Measurements from ENCODE around the gene SYNGR1.
A peak's percentile ranks its signal among the peaks of the same experiment; 100 is the strongest.

SYNGR1 gene, protein sequence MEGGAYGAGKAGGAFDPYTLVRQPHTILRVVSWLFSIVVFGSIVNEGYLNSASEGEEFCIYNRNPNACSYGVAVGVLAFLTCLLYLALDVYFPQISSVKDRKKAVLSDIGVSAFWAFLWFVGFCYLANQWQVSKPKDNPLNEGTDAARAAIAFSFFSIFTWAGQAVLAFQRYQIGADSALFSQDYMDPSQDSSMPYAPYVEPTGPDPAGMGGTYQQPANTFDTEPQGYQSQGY

DNA sequence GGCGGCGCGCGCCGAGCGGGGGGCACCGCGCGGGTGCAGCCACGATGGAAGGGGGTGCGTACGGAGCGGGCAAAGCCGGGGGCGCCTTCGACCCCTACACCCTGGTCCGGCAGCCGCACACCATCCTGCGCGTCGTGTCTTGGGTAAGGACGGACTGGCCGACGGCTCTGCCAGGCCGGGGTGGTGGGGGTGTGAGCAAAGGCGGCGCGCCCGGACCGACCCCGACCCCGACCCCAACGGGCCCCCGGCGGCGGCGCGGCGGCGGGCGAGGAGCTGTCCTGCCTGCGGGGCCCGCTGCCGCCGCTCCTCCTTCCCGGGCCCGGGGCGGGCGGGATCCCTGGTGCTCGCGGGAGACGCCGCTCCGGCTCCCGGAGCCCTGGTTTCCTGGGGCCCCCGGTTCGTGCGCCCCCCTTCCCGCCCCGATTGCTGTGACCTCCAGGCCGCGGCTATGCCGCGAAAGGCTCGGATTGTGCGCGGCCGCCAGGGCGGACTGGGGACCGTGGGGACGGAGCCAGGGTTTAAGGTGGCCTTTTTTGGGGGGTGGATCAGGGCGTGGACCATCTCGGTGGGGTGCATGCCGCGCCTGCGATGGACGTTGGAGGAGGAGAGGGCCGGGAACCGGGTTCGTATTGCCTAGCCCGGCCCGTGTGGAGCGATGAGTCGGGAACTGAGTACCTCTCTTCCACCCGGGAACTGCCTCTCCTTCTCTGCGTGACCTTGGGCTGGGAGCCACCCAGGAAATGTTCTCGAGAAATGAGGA is at the start of gene SYNGR1:
SYNGR1 (plus strand) TSS at position 25 of the 760 bp plus-strand sequence; CDS start at position 45, 20 bp downstream.
- no peaks in the 10 kb centered on the region for H3K9me3 ChIP-seq (ENCODE audit: control insufficient read depth in 2 of 2, low read length in 2 of 2)
- H3K9ac ChIP-seq (ENCODE audit: low read length in 2 of 2): peak within 1 kb of the TSS; percentile 74
- H3K27me3 ChIP-seq (ENCODE audit: control insufficient read depth in 1 of 2, insufficient read depth in 2 of 2, low read length in 2 of 2): no peaks in the 10 kb centered on the region
- H3K4me1 ChIP-seq (ENCODE audit: control insufficient read depth, insufficient read depth, low read length): peaks cover 21% of the 10 kb centered on the region
- peak within 1 kb of the TSS; percentile 18 for H3K27ac ChIP-seq (ENCODE audit: low read length)
- no peaks in the 10 kb centered on the region for H3K36me3 ChIP-seq (ENCODE audit: control insufficient read depth in 2 of 2, insufficient read depth in 2 of 2, low read length in 2 of 2)
- peak within 1 kb of the TSS; percentile 78 to 82 for H3K4me3 ChIP-seq (ENCODE audit: low read length in 2 of 2)

DNA sequence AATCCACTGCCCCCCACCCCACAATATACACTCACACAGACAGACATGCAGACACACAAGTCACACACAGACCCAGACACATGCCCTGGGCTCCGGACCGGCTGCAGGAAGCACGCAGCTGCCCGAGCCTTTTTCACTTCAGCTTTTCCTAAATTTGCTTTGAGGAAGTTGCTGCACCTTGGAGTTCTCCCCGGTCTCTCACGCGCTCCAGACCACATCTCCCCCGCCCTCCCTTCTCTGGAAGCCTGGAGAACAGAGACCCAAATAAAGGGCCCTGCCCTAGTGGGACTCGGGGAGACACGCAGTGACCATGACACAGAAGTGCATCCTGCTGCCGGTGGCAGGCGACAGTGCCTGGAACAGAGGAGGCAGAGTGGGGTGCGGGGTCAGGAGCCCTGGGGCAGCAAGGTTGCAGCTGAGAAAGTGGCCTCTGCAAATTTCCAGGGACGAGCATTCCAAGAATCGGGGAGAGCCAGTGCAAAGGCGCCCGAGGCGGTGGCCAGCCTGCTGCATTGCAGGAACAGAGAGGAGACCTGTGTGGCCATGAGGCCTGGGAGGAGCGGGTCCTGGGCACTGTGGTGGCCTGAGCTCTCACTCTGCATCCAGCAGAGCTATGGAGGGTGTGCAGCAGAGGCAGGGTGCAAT is 49.5 kb upstream of the SYNGR1 start:
- no peaks in the 10 kb centered on the region for H3K36me3 ChIP-seq (ENCODE audit: control insufficient read depth in 2 of 2, insufficient read depth in 2 of 2, low read length in 2 of 2)
- H3K9ac ChIP-seq (ENCODE audit: low read length in 2 of 2): no peak overlapping the region
- no peaks in the 10 kb centered on the region for H3K27me3 ChIP-seq (ENCODE audit: control insufficient read depth in 1 of 2, insufficient read depth in 2 of 2, low read length in 2 of 2)
- H3K4me1 ChIP-seq (ENCODE audit: control insufficient read depth, insufficient read depth, low read length): peaks cover 16% of the 10 kb centered on the region
- H3K27ac ChIP-seq (ENCODE audit: low read length): no peak overlapping the region
- no peak overlapping the region for H3K4me3 ChIP-seq (ENCODE audit: low read length in 2 of 2)
- H3K9me3 ChIP-seq (ENCODE audit: control insufficient read depth in 2 of 2, low read length in 2 of 2): no peaks in the 10 kb centered on the region

DNA sequence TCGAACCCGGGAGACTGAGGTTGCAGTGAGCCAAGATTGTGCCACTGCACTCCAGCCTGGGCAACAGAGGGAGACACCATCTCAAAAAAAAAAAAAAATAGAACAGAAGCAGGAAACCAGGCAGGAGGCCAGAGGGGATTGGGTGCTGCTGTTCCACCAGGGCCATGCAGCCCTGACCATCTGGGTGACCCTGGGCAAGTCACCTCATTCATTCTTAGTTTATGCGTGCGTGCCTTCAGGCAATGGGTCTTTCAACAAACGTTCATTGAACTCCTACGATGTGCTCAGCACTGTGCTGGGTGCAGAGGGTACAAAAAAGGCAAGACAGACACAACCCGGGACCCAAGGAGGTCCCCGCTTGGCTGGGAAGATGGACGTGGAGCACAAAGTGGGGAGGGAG is 48.7 kb upstream of the SYNGR1 start:
- no peaks in the 10 kb centered on the region for H3K36me3 ChIP-seq (ENCODE audit: control insufficient read depth in 2 of 2, insufficient read depth in 2 of 2, low read length in 2 of 2)
- peaks cover 16% of the 10 kb centered on the region for H3K4me1 ChIP-seq (ENCODE audit: control insufficient read depth, insufficient read depth, low read length)
- H3K9me3 ChIP-seq (ENCODE audit: control insufficient read depth in 2 of 2, low read length in 2 of 2): no peaks in the 10 kb centered on the region
- H3K4me3 ChIP-seq (ENCODE audit: low read length in 2 of 2): no peak overlapping the region
- H3K9ac ChIP-seq (ENCODE audit: low read length in 2 of 2): no peak overlapping the region
- H3K27me3 ChIP-seq (ENCODE audit: control insufficient read depth in 1 of 2, insufficient read depth in 2 of 2, low read length in 2 of 2): no peaks in the 10 kb centered on the region
- no peak overlapping the region for H3K27ac ChIP-seq (ENCODE audit: low read length)

DNA sequence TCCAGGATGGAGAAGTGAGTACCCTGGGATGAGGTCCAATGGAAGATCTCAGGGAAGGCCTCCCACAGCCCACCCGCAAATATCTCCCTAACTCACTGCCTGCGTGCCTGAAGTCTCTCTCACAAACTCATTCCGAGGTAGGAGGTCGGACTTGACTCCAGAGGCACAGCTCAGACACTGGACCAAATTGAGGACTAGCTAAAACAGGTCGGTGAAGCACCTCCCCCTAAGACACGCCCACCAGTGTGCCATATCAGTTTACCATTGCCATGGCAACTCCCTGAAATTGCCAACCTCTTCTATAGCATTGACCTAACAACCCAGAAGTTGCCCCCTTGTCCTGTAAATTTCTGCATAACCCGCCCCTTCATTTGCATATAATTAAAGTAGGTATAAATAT is 47.9 kb upstream of the SYNGR1 start:
- Histone ChIP-seq H3K27ac (ENCODE audit: low read length) (no peak overlapping the region), H3K27me3 (ENCODE audit: control insufficient read depth in 1 of 2, insufficient read depth in 2 of 2, low read length in 2 of 2) (no peaks in the 10 kb centered on the region), H3K9ac (ENCODE audit: low read length in 2 of 2) (no peak overlapping the region), H3K9me3 (ENCODE audit: control insufficient read depth in 2 of 2, low read length in 2 of 2) (no peaks in the 10 kb centered on the region), H3K36me3 (ENCODE audit: control insufficient read depth in 2 of 2, insufficient read depth in 2 of 2, low read length in 2 of 2) (no peaks in the 10 kb centered on the region), H3K4me1 (ENCODE audit: control insufficient read depth, insufficient read depth, low read length) (peaks cover 15% of the 10 kb centered on the region), H3K4me3 (ENCODE audit: low read length in 2 of 2) (no peak overlapping the region)

DNA sequence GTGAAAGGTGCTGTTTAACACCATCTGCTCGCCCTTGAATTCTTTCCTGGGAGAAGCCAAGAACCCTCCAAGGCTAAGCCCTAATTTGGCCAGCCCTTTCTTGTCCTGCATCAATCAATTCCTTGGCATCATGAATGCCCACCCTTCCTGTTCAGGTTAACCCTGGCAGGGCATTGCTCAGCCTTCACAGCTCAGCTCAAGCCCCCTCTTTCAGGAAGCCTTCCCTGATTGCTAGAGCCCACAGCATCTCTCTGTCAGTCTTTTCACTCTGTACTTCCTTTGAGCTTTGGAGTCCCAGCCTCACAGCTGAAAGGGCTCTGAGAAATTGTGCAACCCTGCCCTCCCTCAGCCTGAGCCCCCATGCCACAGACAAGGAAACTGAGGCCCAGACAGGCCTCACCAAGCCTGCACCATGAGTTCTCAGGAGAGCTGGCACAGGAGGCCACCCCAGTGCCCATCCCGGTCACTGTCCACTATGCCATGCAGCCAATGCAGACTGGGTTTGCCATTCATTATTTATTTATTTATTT is 47.3 kb upstream of the SYNGR1 start:
- Histone ChIP-seq H3K36me3 (ENCODE audit: control insufficient read depth in 2 of 2, insufficient read depth in 2 of 2, low read length in 2 of 2) (no peaks in the 10 kb centered on the region), H3K4me3 (ENCODE audit: low read length in 2 of 2) (no peak overlapping the region), H3K27ac (ENCODE audit: low read length) (no peak overlapping the region), H3K27me3 (ENCODE audit: control insufficient read depth in 1 of 2, insufficient read depth in 2 of 2, low read length in 2 of 2) (no peaks in the 10 kb centered on the region), H3K9ac (ENCODE audit: low read length in 2 of 2) (no peak overlapping the region), H3K9me3 (ENCODE audit: control insufficient read depth in 2 of 2, low read length in 2 of 2) (no peaks in the 10 kb centered on the region), H3K4me1 (ENCODE audit: control insufficient read depth, insufficient read depth, low read length) (peaks cover 13% of the 10 kb centered on the region)

DNA sequence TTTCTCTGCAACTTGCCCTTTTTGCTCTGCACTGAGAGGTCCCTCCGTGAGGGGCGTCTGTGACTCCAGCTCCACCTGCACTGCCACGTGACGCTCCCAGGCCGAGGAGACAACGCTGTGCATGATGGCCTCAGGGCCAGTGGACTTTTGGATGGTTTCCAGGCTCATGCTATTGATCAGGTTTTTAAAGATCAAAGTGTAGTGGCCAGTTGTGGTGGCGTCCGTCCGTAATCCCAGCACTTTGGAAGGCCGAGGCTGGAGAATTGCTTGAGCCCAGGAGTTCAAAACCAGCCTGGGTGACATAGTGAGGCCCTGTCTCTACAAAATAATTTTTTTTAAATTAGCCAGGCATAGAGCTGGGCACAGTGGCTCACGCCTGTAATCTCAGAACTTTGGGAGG is 46.4 kb upstream of the SYNGR1 start:
- Histone ChIP-seq H3K27me3 (ENCODE audit: control insufficient read depth in 1 of 2, insufficient read depth in 2 of 2, low read length in 2 of 2) (no peaks in the 10 kb centered on the region), H3K36me3 (ENCODE audit: control insufficient read depth in 2 of 2, insufficient read depth in 2 of 2, low read length in 2 of 2) (no peaks in the 10 kb centered on the region), H3K4me1 (ENCODE audit: control insufficient read depth, insufficient read depth, low read length) (peaks cover 13% of the 10 kb centered on the region), H3K9me3 (ENCODE audit: control insufficient read depth in 2 of 2, low read length in 2 of 2) (no peaks in the 10 kb centered on the region), H3K9ac (ENCODE audit: low read length in 2 of 2) (no peak overlapping the region), H3K27ac (ENCODE audit: low read length) (no peak overlapping the region), H3K4me3 (ENCODE audit: low read length in 2 of 2) (no peak overlapping the region)

DNA sequence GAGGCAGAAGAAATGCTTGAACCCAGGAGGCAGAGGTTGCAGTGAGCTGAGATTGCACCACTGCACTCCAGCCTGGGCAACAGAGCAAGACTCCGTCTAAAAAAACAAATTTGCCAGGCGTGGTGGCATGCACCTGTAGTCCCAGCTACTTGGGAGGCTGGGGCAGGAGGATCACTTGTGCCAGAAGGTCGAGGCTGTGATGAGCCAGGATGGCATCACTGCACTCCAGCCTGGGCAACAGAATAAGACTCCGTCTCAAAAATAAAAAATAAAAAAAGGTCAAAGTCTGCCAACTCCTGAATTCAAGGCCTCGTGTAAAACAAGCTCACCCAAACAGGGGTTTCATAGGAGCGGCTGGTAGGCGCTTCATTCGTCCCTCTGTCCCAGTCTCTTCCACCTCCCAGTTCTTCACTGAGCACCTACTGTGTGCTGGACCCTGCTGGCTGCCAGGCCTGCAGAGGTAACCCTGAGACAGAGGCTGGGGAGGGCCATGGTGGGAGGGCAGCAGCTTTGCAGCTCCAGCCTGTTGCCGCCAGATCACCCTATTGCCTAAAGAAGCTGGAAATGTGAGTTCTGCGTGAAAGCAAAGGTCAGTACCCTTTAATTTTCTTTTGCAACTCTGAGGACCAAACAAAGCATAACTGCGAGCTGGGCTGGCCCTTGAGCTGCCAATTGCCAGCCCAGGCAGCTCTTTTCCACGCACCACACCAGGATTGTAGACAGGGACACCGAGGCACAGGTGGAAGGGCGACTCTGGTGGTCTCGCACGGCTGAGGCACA is 45.7 kb upstream of the SYNGR1 start:
- H3K4me1 ChIP-seq (ENCODE audit: control insufficient read depth, insufficient read depth, low read length): peaks cover 16% of the 10 kb centered on the region
- no peaks in the 10 kb centered on the region for H3K27me3 ChIP-seq (ENCODE audit: control insufficient read depth in 1 of 2, insufficient read depth in 2 of 2, low read length in 2 of 2)
- no peak overlapping the region for H3K9ac ChIP-seq (ENCODE audit: low read length in 2 of 2)
- H3K27ac ChIP-seq (ENCODE audit: low read length): no peak overlapping the region
- no peaks in the 10 kb centered on the region for H3K36me3 ChIP-seq (ENCODE audit: control insufficient read depth in 2 of 2, insufficient read depth in 2 of 2, low read length in 2 of 2)
- no peak overlapping the region for H3K4me3 ChIP-seq (ENCODE audit: low read length in 2 of 2)
- no peaks in the 10 kb centered on the region for H3K9me3 ChIP-seq (ENCODE audit: control insufficient read depth in 2 of 2, low read length in 2 of 2)

DNA sequence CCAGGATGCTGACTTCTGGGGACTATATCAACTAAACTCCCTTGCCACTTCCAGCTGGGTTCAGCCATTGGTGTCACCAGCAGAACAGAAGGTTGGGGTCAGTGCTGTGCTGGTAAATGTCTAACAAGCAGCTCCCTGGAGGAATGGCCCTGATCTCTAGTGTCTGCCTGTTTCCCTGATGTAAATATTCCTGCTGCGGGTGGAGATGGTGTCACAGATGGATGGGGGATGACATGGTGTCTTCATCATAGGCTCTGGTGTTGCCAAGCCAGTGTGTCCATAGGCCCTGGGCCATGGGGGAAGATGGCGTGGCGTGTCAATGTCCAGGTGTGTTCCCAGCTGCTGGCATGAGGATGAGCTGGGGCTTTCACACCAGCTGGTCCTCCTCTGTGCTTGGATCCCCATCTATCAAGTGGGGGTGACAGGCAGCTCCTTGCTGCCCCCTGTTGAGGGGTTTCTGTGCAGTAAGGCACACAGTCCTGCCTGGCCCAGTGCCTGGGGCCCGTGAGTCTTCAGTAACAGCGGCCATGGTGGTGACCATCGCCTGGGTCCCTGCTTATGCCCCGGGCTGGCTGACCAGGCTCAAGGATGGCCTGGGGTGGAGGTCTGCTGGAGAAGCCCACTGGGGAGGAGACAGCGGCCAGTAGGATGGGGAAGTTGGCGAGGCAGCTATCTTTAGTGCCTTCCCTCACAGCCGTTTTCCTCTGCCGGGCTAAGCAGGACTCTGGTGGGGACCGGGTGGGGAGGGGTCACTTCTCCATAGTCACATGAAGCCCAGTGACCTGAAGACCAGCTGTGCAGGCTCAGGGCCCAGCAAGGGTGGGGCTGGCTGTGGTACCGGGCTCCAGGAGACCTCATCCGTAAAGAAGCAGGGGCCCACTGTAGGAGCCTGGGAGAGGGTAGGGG is 43.1 kb upstream of the SYNGR1 start:
- Histone ChIP-seq H3K9me3 (ENCODE audit: control insufficient read depth in 2 of 2, low read length in 2 of 2) (no peaks in the 10 kb centered on the region), H3K4me3 (ENCODE audit: low read length in 2 of 2) (no peak overlapping the region), H3K36me3 (ENCODE audit: control insufficient read depth in 2 of 2, insufficient read depth in 2 of 2, low read length in 2 of 2) (peaks cover 2 to 3% of the 10 kb centered on the region in 2 donors), H3K9ac (ENCODE audit: low read length in 2 of 2) (no peak overlapping the region), H3K27ac (ENCODE audit: low read length) (no peak overlapping the region), H3K4me1 (ENCODE audit: control insufficient read depth, insufficient read depth, low read length) (peaks cover 12% of the 10 kb centered on the region), H3K27me3 (ENCODE audit: control insufficient read depth in 1 of 2, insufficient read depth in 2 of 2, low read length in 2 of 2) (no peaks in the 10 kb centered on the region)

DNA sequence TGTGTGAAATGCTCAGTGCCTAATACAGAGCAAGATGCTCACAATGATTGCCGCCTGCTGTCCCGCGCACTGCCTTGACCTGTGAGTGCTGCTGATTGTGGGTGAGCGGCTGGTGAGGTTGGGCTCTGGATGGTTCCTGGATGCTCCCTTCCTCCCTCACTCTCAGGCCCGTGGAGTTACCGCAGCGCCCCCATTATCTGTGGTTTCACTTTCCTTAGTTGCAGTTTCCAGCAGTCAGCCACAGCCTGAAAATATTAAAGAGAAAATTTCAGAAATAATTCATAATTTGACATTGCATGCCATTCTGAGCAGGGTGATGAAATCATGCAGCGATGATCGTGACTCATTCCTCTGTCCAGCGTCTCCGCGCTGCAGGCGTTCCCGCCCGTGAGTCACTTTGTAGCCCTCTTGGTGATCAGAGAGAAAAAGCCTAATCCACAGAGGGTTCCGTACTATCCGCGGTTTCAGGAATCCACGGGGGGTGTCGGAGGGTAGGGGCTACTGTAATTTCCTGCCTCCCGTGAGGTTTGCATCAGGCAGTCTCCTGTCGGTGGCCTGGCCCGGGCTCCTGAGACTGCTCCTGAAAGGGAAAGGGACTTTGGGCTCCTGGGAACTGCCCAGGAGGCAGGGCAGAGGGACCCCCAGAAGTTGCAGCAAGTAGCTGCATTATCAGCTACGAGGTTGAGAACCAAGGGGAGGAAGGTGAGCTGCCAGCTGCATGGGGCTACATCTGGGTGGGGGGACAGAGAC is 41.0 kb upstream of the SYNGR1 start:
- no peaks in the 10 kb centered on the region for H3K27me3 ChIP-seq (ENCODE audit: control insufficient read depth in 1 of 2, insufficient read depth in 2 of 2, low read length in 2 of 2)
- peaks cover 13% of the 10 kb centered on the region for H3K4me1 ChIP-seq (ENCODE audit: control insufficient read depth, insufficient read depth, low read length)
- H3K9me3 ChIP-seq (ENCODE audit: control insufficient read depth in 2 of 2, low read length in 2 of 2): no peaks in the 10 kb centered on the region
- H3K27ac ChIP-seq (ENCODE audit: low read length): no peak overlapping the region
- peak overlapping the region; percentile 55 to 71 for H3K4me3 ChIP-seq (ENCODE audit: low read length in 2 of 2)
- peak overlapping the region in 1 of 2 donors; percentile 55 for H3K9ac ChIP-seq (ENCODE audit: low read length in 2 of 2)
- H3K36me3 ChIP-seq (ENCODE audit: control insufficient read depth in 2 of 2, insufficient read depth in 2 of 2, low read length in 2 of 2): peaks cover 23 to 24% of the 10 kb centered on the region in 2 donors

Data from stomach smooth muscle (tissue), 2 donors.